ENCODE results near the gene DBN1. TPM values are rescaled to one million over a fixed set of nuclear protein-coding genes. Genes with fewer than 3 reads are reported as not detected.

DBN1 gene
- total RNA-seq, 2 experiments from 2014 or later: 101 to 105 TPM

- intact Hi-C loops (cut with micrococcal nuclease): no loop called here
- DNase-seq (peak; percentile 28), ATAC-seq (no peak)
- H3K36me3 Mint-ChIP-seq (ENCODE audit: low read depth): peaks cover 60% of the 10 kb centered on the region
- H3K9me3 Mint-ChIP-seq: peaks cover 1% of the 10 kb centered on the region
- ChIA-PET CTCF (interaction anchor here (0.9 to 5.1 kb wide), 6 partner anchors 12 to 159 kb away, joined by 4 to 24 read pairs (median 4); no protein-coding TSS in a partner anchor), POLR2A (interaction anchor here (0.6 to 22.8 kb wide), 5 partner anchors 15 to 82 kb away, joined by 3 to 294 read pairs (median 4); partner anchors contain the start of gene PRR7)
- peak overlapping the region; percentile 57 for H3K27ac Mint-ChIP-seq
- H3K27me3 Mint-ChIP-seq: no peaks in the 10 kb centered on the region
- H3K4me1 Mint-ChIP-seq (ENCODE audit: low read depth): peaks cover 24% of the 10 kb centered on the region
- no peak for TF ChIP-seq CTCF (IDR thresholded peaks at IDR 0.05)
- H3K4me3 Mint-ChIP-seq: no peak overlapping the region
Measured at GRCh38 chr5:177468685-177469628, 4.5 kb downstream of the DBN1 start.

- H3K9me3 Mint-ChIP-seq: peaks cover 1% of the 10 kb centered on the region
- DNase-seq (no peak), ATAC-seq (no peak)
- H3K4me1 Mint-ChIP-seq (ENCODE audit: low read depth): peaks cover 22% of the 10 kb centered on the region
- TF ChIP-seq CTCF (IDR thresholded peaks at IDR 0.05): no peak
- POLR2A ChIA-PET: interaction anchor here (0.6 to 22.8 kb wide), 4 partner anchors 14 to 82 kb away, joined by 3 to 294 read pairs (median 4); partner anchors contain the start of gene PRR7
- intact Hi-C loops (cut with micrococcal nuclease): no loop called here
- CTCF ChIA-PET: interaction anchor here (1.0 to 5.1 kb wide), 3 partner anchors 13 to 78 kb away, joined by 4 to 24 read pairs (median 4); no protein-coding TSS in a partner anchor
- no peak overlapping the region for H3K4me3 Mint-ChIP-seq
- H3K36me3 Mint-ChIP-seq (ENCODE audit: low read depth): peaks cover 65% of the 10 kb centered on the region
- peak overlapping the region; percentile 32 for H3K27ac Mint-ChIP-seq
- H3K27me3 Mint-ChIP-seq: no peaks in the 10 kb centered on the region
Measured at GRCh38 chr5:177468329-177468684, 5.1 kb downstream of the DBN1 start.

- POLR2A ChIA-PET: interaction anchor here (22.8 kb wide), 1 partner anchor 13 kb away, joined by 294 read pairs; the partner anchor contains the start of gene PRR7
Measured at GRCh38 chr5:177467436-177467835, 6.0 kb downstream of the DBN1 start.

GRCh38 chr5:177466861-177467260 is 6.6 kb downstream of the DBN1 start:
- Mint-ChIP-seq H3K27ac (no peak overlapping the region), H3K27me3 (no peaks in the 10 kb centered on the region), H3K4me3 (no peak overlapping the region), H3K4me1 (ENCODE audit: low read depth) (peaks cover 31% of the 10 kb centered on the region), H3K36me3 (ENCODE audit: low read depth) (peaks cover 69% of the 10 kb centered on the region), H3K9me3 (peaks cover 1% of the 10 kb centered on the region)
- DNase-seq: no peak
- no peak for TF ChIP-seq CTCF (IDR thresholded peaks at IDR 0.05)
- intact Hi-C loops (cut with micrococcal nuclease): no loop called here
- no peak for ATAC-seq
- ChIA-PET POLR2A (interaction anchor here (1.1 to 22.8 kb wide), 2 partner anchors 13 to 39 kb away, joined by 4 to 294 read pairs; partner anchors contain the start of gene PRR7), CTCF (interaction anchor here (1.7 kb wide), 1 partner anchor 10 kb away, joined by 7 read pairs; no protein-coding TSS in a partner anchor)

More at GRCh38 chr5:177467436-177467835, 6.0 kb downstream of the DBN1 start:
- DNase-seq (no peak), ATAC-seq (no peak)
- CTCF ChIA-PET: interaction anchor here (1.6 kb wide), 1 partner anchor 12 kb away, joined by 4 read pairs; no protein-coding TSS in a partner anchor
- no peak for TF ChIP-seq CTCF (IDR thresholded peaks at IDR 0.05)
- Mint-ChIP-seq H3K27ac (no peak overlapping the region), H3K27me3 (no peaks in the 10 kb centered on the region), H3K4me3 (no peak overlapping the region), H3K36me3 (ENCODE audit: low read depth) (peaks cover 67% of the 10 kb centered on the region), H3K9me3 (peaks cover 1% of the 10 kb centered on the region), H3K4me1 (ENCODE audit: low read depth) (peaks cover 25% of the 10 kb centered on the region)
- intact Hi-C loops (cut with micrococcal nuclease): no loop called here

All from activated CD8-positive, alpha-beta T cell treated with anti-CD3 and anti-CD28 coated beads for 36 hours (primary cell).